Stimulated activated CD4-positive, alpha-beta T cell treated with anti-CD3 and anti-CD28 coated beads, Interleukin-2, amount 100 ng/mL, for 24 hours (primary cell): Measurements from ENCODE around the gene PDIA5.

Experiments
- DNase-seq, 2 donors: peaks; one replicate each; pipeline ENCODE4 v3.0.0-alpha.2; 2020

PDIA5 gene

DNA sequence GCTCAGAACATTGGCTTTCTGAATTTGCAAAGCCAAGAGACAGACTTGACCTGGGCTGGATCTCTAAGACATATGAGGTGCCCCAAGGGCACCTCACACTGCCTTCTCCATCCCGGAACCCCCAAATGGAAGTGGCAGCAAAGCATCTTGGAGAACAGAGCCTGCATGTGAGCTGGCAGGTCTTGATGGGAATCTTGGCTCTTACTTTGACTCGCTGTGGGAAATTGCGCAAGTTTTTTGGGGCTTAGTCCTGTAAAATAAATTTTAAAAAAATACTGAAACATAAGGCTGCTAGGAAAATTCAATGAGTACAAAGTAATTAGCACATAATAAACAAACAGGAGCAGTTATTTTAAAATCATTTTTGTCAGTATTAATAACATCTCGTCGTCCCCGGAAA, 121.2 kb downstream of the PDIA5 start:
- DNase-seq, result no peak

DNA sequence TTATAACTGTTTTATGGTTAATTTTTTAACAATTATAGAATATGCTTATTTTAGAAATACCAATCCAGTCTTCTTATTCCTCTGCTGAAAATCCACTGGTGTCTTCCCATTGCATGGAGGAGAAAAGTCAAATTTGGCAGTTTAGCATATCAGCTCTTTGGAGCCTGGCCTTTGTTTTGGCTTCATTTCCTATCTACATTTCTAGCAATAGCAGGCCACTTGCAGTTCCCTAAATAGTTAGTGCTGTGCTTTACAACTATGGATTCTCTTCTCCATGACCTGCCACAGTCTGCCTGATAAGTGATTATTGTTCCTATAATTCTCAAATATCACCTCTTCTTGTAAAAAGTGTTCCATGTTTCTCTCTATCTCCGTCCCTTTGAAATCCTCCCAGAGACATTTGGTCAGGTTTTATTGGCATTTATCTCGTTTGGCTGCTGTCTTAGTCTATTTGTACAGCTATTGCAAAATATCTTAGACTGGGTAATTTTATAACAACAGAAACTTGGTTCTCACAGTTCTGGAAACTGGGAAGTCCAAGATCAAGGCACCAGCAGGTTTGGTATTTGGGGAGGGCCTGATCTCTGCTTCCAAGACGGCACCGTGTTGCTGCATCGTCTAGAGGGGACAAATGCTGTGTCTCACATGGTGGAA, 126.8 kb downstream of the PDIA5 start:
- DNase-seq, result no peak

DNA sequence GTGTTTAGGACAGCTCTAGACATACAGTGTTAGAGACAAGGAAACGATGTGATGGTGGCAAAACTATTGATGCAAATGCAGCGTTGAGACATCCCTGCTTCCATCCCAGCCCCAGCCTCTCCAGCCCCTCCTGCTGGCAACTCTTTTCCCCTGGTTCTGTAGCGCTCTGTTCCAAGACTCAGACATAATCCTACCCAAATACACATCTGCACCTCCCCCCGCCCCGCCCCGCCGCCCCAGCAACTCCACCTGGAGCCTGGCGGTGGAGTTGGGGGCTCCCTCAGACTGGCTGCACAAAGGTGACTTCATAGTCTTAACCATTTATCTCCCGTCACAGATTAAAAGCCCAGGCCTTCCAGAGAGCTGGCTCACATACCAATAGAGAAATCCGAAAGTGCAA, 127.7 kb downstream of the PDIA5 start:
- no peak for DNase-seq

DNA sequence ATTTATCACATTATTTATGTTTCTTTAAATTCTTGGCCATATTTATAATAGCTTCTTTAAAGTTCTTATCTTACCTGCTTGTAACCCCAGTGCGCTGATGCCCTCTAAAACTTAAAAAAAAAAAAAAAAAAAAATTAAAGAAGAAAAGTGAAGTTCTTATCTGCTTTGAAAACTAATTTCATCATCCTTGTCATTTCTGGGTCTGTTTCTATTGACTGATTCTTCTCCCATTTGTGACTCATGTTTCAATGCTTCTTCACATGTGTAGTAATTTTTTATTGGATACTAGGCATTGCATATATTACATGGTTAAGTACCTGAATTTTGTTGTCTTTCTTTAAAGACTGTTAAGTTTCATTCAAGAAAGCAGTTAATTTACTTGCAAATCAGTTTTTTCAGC, 131.5 kb downstream of the PDIA5 start:
- DNase-seq, result no peak

DNA sequence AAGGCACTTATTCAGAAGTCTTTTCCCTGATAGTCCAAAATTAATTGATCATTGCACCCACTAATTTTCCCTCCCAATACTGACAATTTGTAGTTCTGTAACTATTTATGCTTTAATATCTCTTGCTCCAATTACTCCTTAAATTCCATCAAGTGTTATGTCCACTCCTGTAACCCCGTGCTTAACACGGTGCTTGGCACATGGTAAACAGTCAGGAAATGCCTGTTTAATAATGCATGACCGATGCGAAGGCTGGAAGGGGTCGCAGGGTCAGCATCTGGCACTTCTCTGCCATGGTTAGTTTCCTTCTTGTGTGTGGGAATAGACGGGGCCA, 134.4 kb downstream of the PDIA5 start:
- DNase-seq, result no peak

DNA sequence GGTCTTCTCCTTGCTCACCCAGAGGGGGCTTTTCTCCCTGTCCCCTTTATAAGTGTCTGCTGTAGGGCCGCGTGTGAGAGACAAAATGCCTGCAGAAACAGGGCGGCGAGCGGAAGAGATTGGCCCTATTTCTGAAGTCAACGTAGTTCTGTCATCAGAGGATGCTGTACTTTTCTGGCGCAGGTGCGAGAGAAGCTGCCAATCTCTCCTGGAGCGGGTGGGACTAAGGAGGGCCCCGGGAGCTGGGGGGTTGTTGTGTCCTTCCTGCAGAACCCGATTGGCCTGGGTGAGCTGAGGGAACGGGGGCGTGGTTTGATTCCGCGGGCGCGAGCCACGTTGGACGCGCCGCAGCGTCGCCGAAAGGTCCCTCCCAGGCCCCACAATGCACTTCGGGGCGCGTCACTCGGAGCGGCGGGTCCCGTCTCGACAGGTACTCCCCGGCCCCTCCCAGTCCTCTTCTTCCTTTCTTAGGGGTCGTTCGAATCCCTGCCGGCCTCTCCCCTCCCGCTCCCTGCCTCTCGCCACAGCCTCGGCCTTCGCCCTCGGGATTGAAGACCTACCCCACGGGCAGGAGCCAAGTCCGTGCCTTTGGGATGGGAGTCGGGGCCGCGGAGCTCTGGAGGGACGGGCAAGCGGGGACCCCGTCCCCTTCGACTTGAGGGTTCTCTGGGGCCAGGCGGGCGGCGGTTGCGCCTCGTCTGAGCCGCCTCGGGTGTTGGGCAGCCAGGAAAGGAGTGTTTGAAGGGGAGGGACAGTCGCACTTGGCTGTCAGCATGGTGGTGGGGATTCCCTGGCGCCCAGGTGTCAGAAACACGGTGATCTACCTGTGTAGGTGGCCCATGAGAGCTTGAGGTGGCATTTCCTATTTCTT, 135.0 kb downstream of the PDIA5 start, which contains the start of gene SEC22A:
SEC22A (plus strand) TSS at position 387 of the 871 bp plus-strand sequence. CDS start 7,275 bp downstream, outside the sequence.
- DNase-seq, result peak; percentile 94 to 96

DNA sequence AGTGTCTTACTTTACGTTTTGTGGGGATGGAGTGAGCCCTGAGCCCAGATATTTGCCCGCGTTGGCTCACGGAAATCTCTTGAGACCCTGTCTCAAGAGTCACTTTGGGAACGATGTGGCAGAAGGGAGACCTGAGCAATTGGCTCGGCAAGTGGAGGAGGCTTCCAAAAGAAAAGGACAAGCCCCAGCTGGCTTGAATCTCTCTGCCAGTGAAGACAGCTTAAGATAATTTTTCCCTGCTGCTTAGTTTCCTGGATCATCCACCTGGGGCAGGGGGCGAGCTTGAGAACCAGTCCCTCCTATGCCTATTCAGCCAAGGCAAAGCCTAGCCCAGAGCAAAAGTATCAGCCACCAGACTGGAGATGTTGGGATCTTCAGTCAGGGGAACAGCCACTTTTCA, 135.6 kb downstream of the PDIA5 start:
- no peak for DNase-seq
